Measurements from ENCODE around the gene SAE1.

SAE1 gene

GRCh38 chr19:47109541-47110375, 20.9 kb upstream of the SAE1 start:
- peaks cover 25% of the 10 kb centered on the region for H3K4me1 ChIP-seq
- peak; percentile 39 to 57 for DNase-seq (ENCODE audit: low spot score in 2 of 2)

GRCh38 chr19:47110521-47111005, 20.1 kb upstream of the SAE1 start:
- H3K4me3 ChIP-seq, result peak overlapping the region; percentile 77
- H3K9me3 ChIP-seq, result no peaks in the 10 kb centered on the region
- H3K27me3 ChIP-seq (ENCODE audit: low read depth), result no peaks in the 10 kb centered on the region
- peaks cover 25% of the 10 kb centered on the region for H3K4me1 ChIP-seq
- in situ Hi-C loops (cut with MboI; ENCODE audit: low sequenced_read_pairs), result no loop called here
- H3K36me3 ChIP-seq (replicated peaks), result no peaks in the 10 kb centered on the region; the same call in 1 of the 2 replicates
- peak in 1 of 2 experiments; percentile 73 for DNase-seq (ENCODE audit: low spot score in 2 of 2)

More at GRCh38 chr19:47109541-47110375, 20.9 kb upstream of the SAE1 start:
- Histone ChIP-seq H3K9me3 (no peaks in the 10 kb centered on the region), H3K27me3 (ENCODE audit: low read depth) (no peaks in the 10 kb centered on the region), H3K4me3 (peak overlapping the region; percentile 77), H3K36me3 (replicated peaks) (no peaks in the 10 kb centered on the region; the same call in 1 of the 2 replicates)
- in situ Hi-C loops (cut with MboI; ENCODE audit: low sequenced_read_pairs), result no loop called here

- Histone ChIP-seq H3K27me3 (ENCODE audit: low read depth) (no peaks in the 10 kb centered on the region), H3K4me1 (peaks cover 25% of the 10 kb centered on the region), H3K36me3 (replicated peaks) (no peaks in the 10 kb centered on the region; the same call in 1 of the 2 replicates), H3K9me3 (no peaks in the 10 kb centered on the region), H3K4me3 (peak overlapping the region; percentile 77)
- peak; percentile 26 to 73 for DNase-seq (ENCODE audit: low spot score in 2 of 2)
- in situ Hi-C loops (cut with MboI; ENCODE audit: low sequenced_read_pairs), result no loop called here
These were observed 19.5 kb upstream of the SAE1 start for GRCh38 chr19:47111006-47111621.

GRCh38 chr19:47111682-47112165, 18.9 kb upstream of the SAE1 start:
- H3K4me3 ChIP-seq, result peak overlapping the region; percentile 77
- H3K9me3 ChIP-seq, result no peaks in the 10 kb centered on the region
- in situ Hi-C loops (cut with MboI; ENCODE audit: low sequenced_read_pairs), result no loop called here
- peaks cover 25% of the 10 kb centered on the region for H3K4me1 ChIP-seq
- H3K27me3 ChIP-seq (ENCODE audit: low read depth), result no peaks in the 10 kb centered on the region
- DNase-seq (ENCODE audit: low spot score in 2 of 2), result no peak
- H3K36me3 ChIP-seq (replicated peaks), result no peaks in the 10 kb centered on the region; the same call in 1 of the 2 replicates

- Histone ChIP-seq H3K4me1 (peaks cover 25% of the 10 kb centered on the region), H3K9me3 (no peaks in the 10 kb centered on the region), H3K4me3 (peak overlapping the region; percentile 77), H3K27me3 (ENCODE audit: low read depth) (no peaks in the 10 kb centered on the region), H3K36me3 (replicated peaks) (no peaks in the 10 kb centered on the region; the same call in 1 of the 2 replicates)
- in situ Hi-C loops (cut with MboI; ENCODE audit: low sequenced_read_pairs), result no loop called here
- peak; percentile 92 to 96 for DNase-seq (ENCODE audit: low spot score in 2 of 2)
These were observed 18.3 kb upstream of the SAE1 start for GRCh38 chr19:47112166-47112996.

GRCh38 chr19:47112997-47113849, 17.4 kb upstream of the SAE1 start, which contains the start of gene ZC3H4:
ZC3H4 (minus strand) TSS chr19:47113776; CDS start chr19:47112584, 1,192 bp downstream.
- peak within 1 kb of the TSS; percentile 77 for H3K4me3 ChIP-seq
- no peaks in the 10 kb centered on the region for H3K9me3 ChIP-seq
- H3K4me1 ChIP-seq, result peaks cover 25% of the 10 kb centered on the region
- in situ Hi-C loops (cut with MboI; ENCODE audit: low sequenced_read_pairs), result no loop called here
- no peaks in the 10 kb centered on the region; the same call in 1 of the 2 replicates for H3K36me3 ChIP-seq (replicated peaks)
- no peaks in the 10 kb centered on the region for H3K27me3 ChIP-seq (ENCODE audit: low read depth)
- peak; percentile 99 to 100 for DNase-seq (ENCODE audit: low spot score in 2 of 2)

GRCh38 chr19:47113850-47114651, 16.6 kb upstream of the SAE1 start:
- DNase-seq (ENCODE audit: low spot score in 2 of 2), result peak in 1 of 2 experiments; percentile 33
- H3K4me3 ChIP-seq, result peak overlapping the region; percentile 77
- no peaks in the 10 kb centered on the region; the same call in 1 of the 2 replicates for H3K36me3 ChIP-seq (replicated peaks)
- H3K27me3 ChIP-seq (ENCODE audit: low read depth), result no peaks in the 10 kb centered on the region
- H3K4me1 ChIP-seq, result peaks cover 17% of the 10 kb centered on the region
- in situ Hi-C loops (cut with MboI; ENCODE audit: low sequenced_read_pairs), result no loop called here
- no peaks in the 10 kb centered on the region for H3K9me3 ChIP-seq

GRCh38 chr19:47120470-47121067, 10.1 kb upstream of the SAE1 start:
- Histone ChIP-seq H3K27me3 (ENCODE audit: low read depth) (no peaks in the 10 kb centered on the region), H3K36me3 (replicated peaks) (no peaks in the 10 kb centered on the region), H3K9me3 (no peaks in the 10 kb centered on the region), H3K4me3 (no peak overlapping the region), H3K4me1 (peaks cover 2% of the 10 kb centered on the region; the same call in 1 of the 2 replicates)
- DNase-seq (ENCODE audit: low spot score in 2 of 2), result no peak
- in situ Hi-C loops (cut with MboI; ENCODE audit: low sequenced_read_pairs), result loop anchor here (10.0 kb wide), 1 partner anchor 46 kb away; no protein-coding TSS in a partner anchor

GRCh38 chr19:47122359-47123335, 8.0 kb upstream of the SAE1 start:
- Histone ChIP-seq H3K4me3 (no peak overlapping the region), H3K4me1 (peaks cover 2% of the 10 kb centered on the region; the same call in 1 of the 2 replicates), H3K36me3 (replicated peaks) (no peaks in the 10 kb centered on the region), H3K9me3 (no peaks in the 10 kb centered on the region), H3K27me3 (ENCODE audit: low read depth) (no peaks in the 10 kb centered on the region)
- in situ Hi-C loops (cut with MboI; ENCODE audit: low sequenced_read_pairs), result loop anchor here (10.0 kb wide), 1 partner anchor 48 kb away; no protein-coding TSS in a partner anchor
- DNase-seq (ENCODE audit: low spot score in 2 of 2), result peak; percentile 29 to 39

- in situ Hi-C loops (cut with MboI; ENCODE audit: low sequenced_read_pairs), result loop anchor here (10.0 kb wide), 1 partner anchor 49 kb away; no protein-coding TSS in a partner anchor
- Histone ChIP-seq H3K36me3 (replicated peaks) (no peaks in the 10 kb centered on the region), H3K9me3 (no peaks in the 10 kb centered on the region), H3K4me1 (peaks cover 2% of the 10 kb centered on the region; the same call in 1 of the 2 replicates), H3K4me3 (no peak overlapping the region), H3K27me3 (ENCODE audit: low read depth) (no peaks in the 10 kb centered on the region)
- DNase-seq (ENCODE audit: low spot score in 2 of 2), result no peak
These were observed 7.2 kb upstream of the SAE1 start for GRCh38 chr19:47123406-47123805.

Measured in HAP-1 (cell line).